ENCODE results near the gene FMO4.

DNA sequence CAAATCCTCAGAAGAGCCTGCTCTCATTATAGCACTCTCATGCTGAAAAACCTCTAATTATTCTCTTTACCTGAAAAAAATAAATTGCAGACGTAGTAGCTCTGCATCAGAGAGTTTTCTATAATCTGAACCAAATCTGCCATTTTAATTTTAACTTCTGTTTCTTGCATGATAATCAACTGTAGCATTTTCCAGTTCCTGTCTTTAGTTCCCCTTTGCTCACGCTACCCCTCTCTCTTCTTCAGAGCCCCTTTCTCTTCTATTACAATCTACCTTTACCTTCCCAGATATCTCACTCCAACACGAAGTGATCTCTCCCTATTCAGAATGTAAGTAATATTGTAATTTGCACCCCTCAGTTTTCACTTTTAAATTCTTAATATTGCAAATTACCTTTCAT lies 34.3 kb upstream of the FMO4 start:
- TF ChIP-seq POLR2A (IDR thresholded peaks at IDR 0.05) = no peak
- TF ChIP-seq, protein P1, sequence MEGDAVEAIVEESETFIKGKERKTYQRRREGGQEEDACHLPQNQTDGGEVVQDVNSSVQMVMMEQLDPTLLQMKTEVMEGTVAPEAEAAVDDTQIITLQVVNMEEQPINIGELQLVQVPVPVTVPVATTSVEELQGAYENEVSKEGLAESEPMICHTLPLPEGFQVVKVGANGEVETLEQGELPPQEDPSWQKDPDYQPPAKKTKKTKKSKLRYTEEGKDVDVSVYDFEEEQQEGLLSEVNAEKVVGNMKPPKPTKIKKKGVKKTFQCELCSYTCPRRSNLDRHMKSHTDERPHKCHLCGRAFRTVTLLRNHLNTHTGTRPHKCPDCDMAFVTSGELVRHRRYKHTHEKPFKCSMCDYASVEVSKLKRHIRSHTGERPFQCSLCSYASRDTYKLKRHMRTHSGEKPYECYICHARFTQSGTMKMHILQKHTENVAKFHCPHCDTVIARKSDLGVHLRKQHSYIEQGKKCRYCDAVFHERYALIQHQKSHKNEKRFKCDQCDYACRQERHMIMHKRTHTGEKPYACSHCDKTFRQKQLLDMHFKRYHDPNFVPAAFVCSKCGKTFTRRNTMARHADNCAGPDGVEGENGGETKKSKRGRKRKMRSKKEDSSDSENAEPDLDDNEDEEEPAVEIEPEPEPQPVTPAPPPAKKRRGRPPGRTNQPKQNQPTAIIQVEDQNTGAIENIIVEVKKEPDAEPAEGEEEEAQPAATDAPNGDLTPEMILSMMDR (IDR thresholded peaks at IDR 0.05) = no peak

Measured in testis (tissue), 2 donors.